ENCODE measurements around the gene SUMF2.
"Not testable (repeated sequence)": the region's sequence is repeated elsewhere in the genome, so short reads cannot be mapped to it uniquely, and the experiment has no call there.

SUMF2 gene

GRCh38 chr7:56097700-56098099 lies 33.6 kb downstream of the SUMF2 start:
- no peak for TF ChIP-seq EZH2phosphoT487 (conservative IDR thresholded peaks at IDR 0.05; ENCODE audit: low read length)
- TF ChIP-seq, protein P1, sequence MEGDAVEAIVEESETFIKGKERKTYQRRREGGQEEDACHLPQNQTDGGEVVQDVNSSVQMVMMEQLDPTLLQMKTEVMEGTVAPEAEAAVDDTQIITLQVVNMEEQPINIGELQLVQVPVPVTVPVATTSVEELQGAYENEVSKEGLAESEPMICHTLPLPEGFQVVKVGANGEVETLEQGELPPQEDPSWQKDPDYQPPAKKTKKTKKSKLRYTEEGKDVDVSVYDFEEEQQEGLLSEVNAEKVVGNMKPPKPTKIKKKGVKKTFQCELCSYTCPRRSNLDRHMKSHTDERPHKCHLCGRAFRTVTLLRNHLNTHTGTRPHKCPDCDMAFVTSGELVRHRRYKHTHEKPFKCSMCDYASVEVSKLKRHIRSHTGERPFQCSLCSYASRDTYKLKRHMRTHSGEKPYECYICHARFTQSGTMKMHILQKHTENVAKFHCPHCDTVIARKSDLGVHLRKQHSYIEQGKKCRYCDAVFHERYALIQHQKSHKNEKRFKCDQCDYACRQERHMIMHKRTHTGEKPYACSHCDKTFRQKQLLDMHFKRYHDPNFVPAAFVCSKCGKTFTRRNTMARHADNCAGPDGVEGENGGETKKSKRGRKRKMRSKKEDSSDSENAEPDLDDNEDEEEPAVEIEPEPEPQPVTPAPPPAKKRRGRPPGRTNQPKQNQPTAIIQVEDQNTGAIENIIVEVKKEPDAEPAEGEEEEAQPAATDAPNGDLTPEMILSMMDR (IDR thresholded peaks at IDR 0.05; ENCODE audit: insufficient read depth, low read length, poor library complexity, severe bottlenecking), result no peak

GRCh38 chr7:56098187-56099008 lies 34.3 kb downstream of the SUMF2 start:
- H3K9me2 ChIP-seq (replicated peaks; ENCODE audit: insufficient read depth, low read length); H3K9me3 ChIP-seq (ENCODE audit: insufficient read depth, low read length); H3K79me2 ChIP-seq (ENCODE audit: insufficient read depth, low read length); H3K9ac ChIP-seq (ENCODE audit: low read length); H4K20me1 ChIP-seq (ENCODE audit: low read depth, low read length); H3K4me3 ChIP-seq (ENCODE audit: insufficient read depth, low read length, poor library complexity, severe bottlenecking); H3K27me3 ChIP-seq (ENCODE audit: low read length); H3K4me2 ChIP-seq (ENCODE audit: low read depth, low read length, poor library complexity, severe bottlenecking); H2AFZ ChIP-seq (ENCODE audit: low read depth, low read length, severe bottlenecking); H3K27ac ChIP-seq (ENCODE audit: low read depth, low read length): not testable (repeated sequence)
- Histone ChIP-seq H3K36me3 (ENCODE audit: low read length) (peaks cover 32% of the 10 kb centered on the region), H3F3A (ENCODE audit: insufficient read depth) (peaks cover 45% of the 10 kb centered on the region)

More at GRCh38 chr7:56097700-56098099, 33.6 kb downstream of the SUMF2 start:
- Histone ChIP-seq H3K79me2 (ENCODE audit: insufficient read depth, low read length) (no peaks in the 10 kb centered on the region), H4K20me1 (ENCODE audit: low read depth, low read length) (peaks cover 4% of the 10 kb centered on the region; the same call in 1 of the 2 replicates), H3K27ac (ENCODE audit: low read depth, low read length) (no peak overlapping the region), H3K4me3 (ENCODE audit: insufficient read depth, low read length, poor library complexity, severe bottlenecking) (no peak overlapping the region), H3K27me3 (ENCODE audit: low read length) (no peaks in the 10 kb centered on the region), H2AFZ (ENCODE audit: low read depth, low read length, severe bottlenecking) (no peak overlapping the region), H3K9me3 (ENCODE audit: insufficient read depth, low read length) (no peaks in the 10 kb centered on the region), H3K4me2 (ENCODE audit: low read depth, low read length, poor library complexity, severe bottlenecking) (no peak overlapping the region), H3K9ac (ENCODE audit: low read length) (no peak overlapping the region), H3F3A (ENCODE audit: insufficient read depth) (peaks cover 40% of the 10 kb centered on the region), H3K36me3 (ENCODE audit: low read length) (peaks cover 27% of the 10 kb centered on the region), H3K9me2 (replicated peaks; ENCODE audit: insufficient read depth, low read length) (no peaks in the 10 kb centered on the region)

- TF ChIP-seq, protein P1 (IDR thresholded peaks at IDR 0.05; ENCODE audit: insufficient read depth, low read length, poor library complexity, severe bottlenecking), result no peak
- no peak for TF ChIP-seq EZH2phosphoT487 (conservative IDR thresholded peaks at IDR 0.05; ENCODE audit: low read length)
Measured at GRCh38 chr7:56099653-56100052, 35.6 kb downstream of the SUMF2 start.

DNA sequence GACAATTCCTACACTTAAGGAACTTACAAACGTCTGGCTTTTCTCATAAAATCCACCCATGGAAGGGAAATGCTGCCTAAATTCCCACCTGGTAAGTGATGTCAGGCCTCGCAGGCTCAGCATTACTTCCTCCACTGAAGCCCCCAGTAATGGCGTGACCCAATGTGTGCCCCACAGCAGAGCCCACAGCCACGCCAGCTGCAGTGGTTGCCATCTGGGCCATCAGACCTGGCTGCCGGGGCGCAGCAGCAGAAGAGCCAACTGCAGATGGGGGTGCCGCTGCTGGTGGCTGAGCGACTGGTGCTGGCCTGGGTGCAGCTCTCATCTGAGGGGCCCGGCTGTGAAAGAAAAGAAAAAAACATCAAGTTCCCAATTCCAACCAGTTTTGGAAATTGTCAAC lies 40.1 kb downstream of the SUMF2 start:
- H3K79me2 ChIP-seq (ENCODE audit: insufficient read depth, low read length), result peaks cover 32% of the 10 kb centered on the region
- H3K27me3 ChIP-seq (ENCODE audit: low read length); H2AFZ ChIP-seq (ENCODE audit: low read depth, low read length, severe bottlenecking); H3K9me3 ChIP-seq (ENCODE audit: insufficient read depth, low read length); H3K9me2 ChIP-seq (replicated peaks; ENCODE audit: insufficient read depth, low read length); H3K27ac ChIP-seq (ENCODE audit: low read depth, low read length); H3K9ac ChIP-seq (ENCODE audit: low read length); H3K4me3 ChIP-seq (ENCODE audit: insufficient read depth, low read length, poor library complexity, severe bottlenecking); H3K4me2 ChIP-seq (ENCODE audit: low read depth, low read length, poor library complexity, severe bottlenecking): not testable (repeated sequence)
- H3K36me3 ChIP-seq (ENCODE audit: low read length), result peaks cover 39% of the 10 kb centered on the region
- H3F3A ChIP-seq (ENCODE audit: insufficient read depth), result peaks cover 33% of the 10 kb centered on the region
- H4K20me1 ChIP-seq (ENCODE audit: low read depth, low read length), result peaks cover 21% of the 10 kb centered on the region

More at GRCh38 chr7:56099653-56100052, 35.6 kb downstream of the SUMF2 start:
- H3K36me3 ChIP-seq (ENCODE audit: low read length), result peaks cover 39% of the 10 kb centered on the region
- peaks cover 13% of the 10 kb centered on the region; the same call in 1 of the 2 replicates for H4K20me1 ChIP-seq (ENCODE audit: low read depth, low read length)
- no peak overlapping the region for H3K4me2 ChIP-seq (ENCODE audit: low read depth, low read length, poor library complexity, severe bottlenecking)
- no peak overlapping the region for H3K27ac ChIP-seq (ENCODE audit: low read depth, low read length)
- no peaks in the 10 kb centered on the region for H3K9me3 ChIP-seq (ENCODE audit: insufficient read depth, low read length)
- H2AFZ ChIP-seq (ENCODE audit: low read depth, low read length, severe bottlenecking), result no peak overlapping the region
- H3K9ac ChIP-seq (ENCODE audit: low read length), result no peak overlapping the region
- H3K4me3 ChIP-seq (ENCODE audit: insufficient read depth, low read length, poor library complexity, severe bottlenecking), result no peak overlapping the region
- no peaks in the 10 kb centered on the region for H3K27me3 ChIP-seq (ENCODE audit: low read length)
- H3K79me2 ChIP-seq (ENCODE audit: insufficient read depth, low read length), result peaks cover 16% of the 10 kb centered on the region
- no peaks in the 10 kb centered on the region for H3K9me2 ChIP-seq (replicated peaks; ENCODE audit: insufficient read depth, low read length)
- H3F3A ChIP-seq (ENCODE audit: insufficient read depth), result peaks cover 48% of the 10 kb centered on the region
